Measurements from ENCODE around the gene KIAA1671.

- TF ChIP-seq, protein P1, sequence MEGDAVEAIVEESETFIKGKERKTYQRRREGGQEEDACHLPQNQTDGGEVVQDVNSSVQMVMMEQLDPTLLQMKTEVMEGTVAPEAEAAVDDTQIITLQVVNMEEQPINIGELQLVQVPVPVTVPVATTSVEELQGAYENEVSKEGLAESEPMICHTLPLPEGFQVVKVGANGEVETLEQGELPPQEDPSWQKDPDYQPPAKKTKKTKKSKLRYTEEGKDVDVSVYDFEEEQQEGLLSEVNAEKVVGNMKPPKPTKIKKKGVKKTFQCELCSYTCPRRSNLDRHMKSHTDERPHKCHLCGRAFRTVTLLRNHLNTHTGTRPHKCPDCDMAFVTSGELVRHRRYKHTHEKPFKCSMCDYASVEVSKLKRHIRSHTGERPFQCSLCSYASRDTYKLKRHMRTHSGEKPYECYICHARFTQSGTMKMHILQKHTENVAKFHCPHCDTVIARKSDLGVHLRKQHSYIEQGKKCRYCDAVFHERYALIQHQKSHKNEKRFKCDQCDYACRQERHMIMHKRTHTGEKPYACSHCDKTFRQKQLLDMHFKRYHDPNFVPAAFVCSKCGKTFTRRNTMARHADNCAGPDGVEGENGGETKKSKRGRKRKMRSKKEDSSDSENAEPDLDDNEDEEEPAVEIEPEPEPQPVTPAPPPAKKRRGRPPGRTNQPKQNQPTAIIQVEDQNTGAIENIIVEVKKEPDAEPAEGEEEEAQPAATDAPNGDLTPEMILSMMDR (IDR thresholded peaks at IDR 0.05): peak; percentile 9 to 91 (median 56)
- no peak for TF ChIP-seq POLR2AphosphoS5 (IDR thresholded peaks at IDR 0.05)
- TF ChIP-seq POLR2A (IDR thresholded peaks at IDR 0.05): no peak
These were observed 249.9 kb downstream of the KIAA1671 start for GRCh38 chr22:25202290-25202921.
